ENCODE measurements around the gene COG5. TPM values are rescaled to one million over a fixed set of nuclear protein-coding genes. Genes with fewer than 3 reads are reported as not detected.

Gene COG5
- total and polyA plus RNA-seq, 2 of the 4 experiments (the other 2 are of a cell fraction), result 18.5 to 27.4 TPM

- H4K20me1 ChIP-seq (ENCODE audit: insufficient read depth, low read length), result peaks cover 3% of the 10 kb centered on the region; the same call in 1 of the 2 replicates
- in situ Hi-C loops (cut with MboI; ENCODE audit: low sequenced_read_pairs) (no loop called here), dilution Hi-C loops (cut with HindIII; ENCODE audit: low sequenced_read_pairs, unreplicated experiment) (no loop called here), intact Hi-C loops (cut with micrococcal nuclease) (no loop called here)
- H3K4me1 ChIP-seq (ENCODE audit: control insufficient read depth, insufficient read depth, low read length), result peaks cover 2% of the 10 kb centered on the region; the same call in 1 of the 2 replicates
- DNase-seq, result no peak
- no peak overlapping the region for H3K4ac ChIP-seq (ENCODE audit: low read depth, low read length)
- ATAC-seq (ENCODE audit: low read depth), result no peak
- TF ChIP-seq BHLHE40 (IDR thresholded peaks at IDR 0.05; ENCODE audit: low read depth, low read length), result no peak
- H2AK5ac ChIP-seq (ENCODE audit: low read depth, low read length), result no peak overlapping the region
- H3K79me1 ChIP-seq (ENCODE audit: low read depth in 1 of 2, low read length in 2 of 2), result 0 out of 4 replicates have a peak, but pooled peaks cover 0 to 3% of the 10 kb centered on the region in 2 experiments
- 0 out of 2 replicates have a peak, but pooled peaks cover 2% of the 10 kb centered on the region for H3K36me3 ChIP-seq (ENCODE audit: control insufficient read depth, insufficient read depth, low read length)
- POLR2A ChIA-PET (ENCODE audit: unreplicated experiment), result no interaction called here
- H2BK5ac ChIP-seq (ENCODE audit: low read depth, low read length, poor library complexity, severe bottlenecking), result no peak overlapping the region
- H3K56ac ChIP-seq (ENCODE audit: extremely low read depth, insufficient read depth, low read length), result no peak overlapping the region
- H3K9me3 ChIP-seq (ENCODE audit: control insufficient read depth, insufficient read depth, low read length), result no peaks in the 10 kb centered on the region
- no TSS peak for BruUV-seq (replicated peaks)
- H4K8ac ChIP-seq (ENCODE audit: low read depth in 2 of 2, low read length in 2 of 2), result no peak overlapping the region
- no peak overlapping the region for H4K91ac ChIP-seq (ENCODE audit: insufficient read depth, low read depth, low read length)
- WGBS, 2 experiments (ENCODE audit: extremely low coverage in 2 of 2, insufficient read length in 1 of 2), result 100% methylated on average over 3 of the region's 4 CpGs; no CpG with 5 or more reads in 1 of the 2 experiments
- H2BK120ac ChIP-seq (ENCODE audit: low read depth, low read length), result no peak overlapping the region
- no peaks in the 10 kb centered on the region for H3K27me3 ChIP-seq (ENCODE audit: control insufficient read depth, insufficient read depth, low read length)
- no peak overlapping the region for H3K27ac ChIP-seq (ENCODE audit: insufficient read depth, low read length)
- H2BK15ac ChIP-seq (ENCODE audit: low read depth, low read length), result no peak overlapping the region
- CTCF ChIA-PET, result no interaction called here
- no peak overlapping the region for H3K4me3 ChIP-seq (ENCODE audit: insufficient read depth, low read depth, low read length)
- no peak overlapping the region for H3K4me2 ChIP-seq (ENCODE audit: low read depth, low read length)
- no peak overlapping the region for H3K9ac ChIP-seq (ENCODE audit: low read depth, low read length)
- no peak overlapping the region for H3K14ac ChIP-seq (replicated peaks; ENCODE audit: low read depth, low read length)
- H3K18ac ChIP-seq (ENCODE audit: low read depth, low read length), result no peak overlapping the region
- H4K5ac ChIP-seq (ENCODE audit: low read depth, low read length), result no peak overlapping the region
- H3K23ac ChIP-seq (ENCODE audit: low read depth, low read length), result no peak overlapping the region
- H2BK20ac ChIP-seq (ENCODE audit: low read depth, low read length), result no peak overlapping the region
- peaks cover 3% of the 10 kb centered on the region; the same call in 1 of the 2 replicates for H3K9me1 ChIP-seq (ENCODE audit: insufficient read depth, low read length)
- H2AFZ ChIP-seq (replicated peaks; ENCODE audit: low read length, poor library complexity), result no peak overlapping the region
- no peak overlapping the region for H2AK9ac ChIP-seq (replicated peaks; ENCODE audit: low read depth, low read length, poor library complexity)
These were observed 287.4 kb downstream of the COG5 start for GRCh38 chr7:107276220-107276827.

All from IMR-90 (cell line).